ENCODE measurements around the gene RBM20. TPM values are rescaled to one million over a fixed set of nuclear protein-coding genes. Genes with fewer than 3 reads are reported as not detected.

The RBM20 gene
- total and polyA plus RNA-seq, 2 of the 13 experiments (the other 11 are each of a cell fraction or from before 2014, with no cell fraction given) = 0.02 to 0.22 TPM

- no peak for TF ChIP-seq SOX13 (IDR thresholded peaks at IDR 0.05)
- no peak for TF ChIP-seq SOX13 (CRISPR knock-in tag; conservative IDR thresholded peaks at IDR 0.05 in 1 of 2, IDR thresholded peaks at IDR 0.05 in 1 of 2)
- no peak for TF ChIP-seq ZFP90 (CRISPR knock-in tag; IDR thresholded peaks at IDR 0.05; ENCODE audit: borderline replicate concordance)
- TF ChIP-seq, protein P1, sequence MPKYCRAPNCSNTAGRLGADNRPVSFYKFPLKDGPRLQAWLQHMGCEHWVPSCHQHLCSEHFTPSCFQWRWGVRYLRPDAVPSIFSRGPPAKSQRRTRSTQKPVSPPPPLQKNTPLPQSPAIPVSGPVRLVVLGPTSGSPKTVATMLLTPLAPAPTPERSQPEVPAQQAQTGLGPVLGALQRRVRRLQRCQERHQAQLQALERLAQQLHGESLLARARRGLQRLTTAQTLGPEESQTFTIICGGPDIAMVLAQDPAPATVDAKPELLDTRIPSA (CRISPR knock-in tag; IDR thresholded peaks at IDR 0.05; ENCODE audit: borderline replicate concordance) = no peak
- TF ChIP-seq POLR2G (IDR thresholded peaks at IDR 0.05; ENCODE audit: low read depth, low read length) = no peak
- TF ChIP-seq ZNF253 (CRISPR knock-in tag; IDR thresholded peaks at IDR 0.05; ENCODE audit: borderline replicate concordance) = no peak
- no peak for TF ChIP-seq ZNF17 (CRISPR knock-in tag; IDR thresholded peaks at IDR 0.05)
- no peak for TF ChIP-seq KIAA2018 (CRISPR knock-in tag; IDR thresholded peaks at IDR 0.05; ENCODE audit: borderline replicate concordance)
- TF ChIP-seq ZNF101 (CRISPR knock-in tag; IDR thresholded peaks at IDR 0.05; ENCODE audit: borderline replicate concordance, low read depth) = no peak
- TF ChIP-seq ONECUT2 (CRISPR knock-in tag; IDR thresholded peaks at IDR 0.05) = no peak
- no peak for TF ChIP-seq EZH2 (conservative IDR thresholded peaks at IDR 0.05; ENCODE audit: low read depth, low read length)
- peak; percentile 60; the same call in 1 of the 2 replicates for TF ChIP-seq ZNF292 (CRISPR knock-in tag; IDR thresholded peaks at IDR 0.05; ENCODE audit: borderline replicate concordance, low read depth)
- TF ChIP-seq FOXA1 (IDR thresholded peaks at IDR 0.05) = no peak
- no peak for TF ChIP-seq FOXA1 (CRISPR knock-in tag; IDR thresholded peaks at IDR 0.05)
- no peak for TF ChIP-seq CHCHD3 (CRISPR knock-in tag; IDR thresholded peaks at IDR 0.05)
- TF ChIP-seq ZNF30 (CRISPR knock-in tag; IDR thresholded peaks at IDR 0.05) = no peak
- TF ChIP-seq NFYC (CRISPR knock-in tag; IDR thresholded peaks at IDR 0.05) = no peak
- TF ChIP-seq ZBTB3 (CRISPR knock-in tag; IDR thresholded peaks at IDR 0.05; ENCODE audit: borderline replicate concordance, low read depth) = no peak
- TF ChIP-seq KDM5A (IDR thresholded peaks at IDR 0.05; ENCODE audit: borderline replicate concordance, low read length) = no peak
- TF ChIP-seq ZNF510 (CRISPR knock-in tag; IDR thresholded peaks at IDR 0.05; ENCODE audit: low read depth) = no peak
- no peak for TF ChIP-seq ZNF878 (CRISPR knock-in tag; IDR thresholded peaks at IDR 0.05)
- TF ChIP-seq CERS6 (CRISPR knock-in tag; IDR thresholded peaks at IDR 0.05) = no peak
These were observed 208.2 kb downstream of the RBM20 start (continued) for GRCh38 chr10:110852255-110852896.
